GM21576 (cell line): ENCODE data around the gene CEP104.

Experiments
- ATAC-seq: cut with Tn5 transposase; IDR thresholded peaks from one replicate; pipeline ENCODE4 v1.9.1; 2021; ENCODE audit warnings: mild to moderate bottlenecking, moderate library complexity; ENCODE audit not compliant: unreplicated experiment

CEP104 gene

DNA sequence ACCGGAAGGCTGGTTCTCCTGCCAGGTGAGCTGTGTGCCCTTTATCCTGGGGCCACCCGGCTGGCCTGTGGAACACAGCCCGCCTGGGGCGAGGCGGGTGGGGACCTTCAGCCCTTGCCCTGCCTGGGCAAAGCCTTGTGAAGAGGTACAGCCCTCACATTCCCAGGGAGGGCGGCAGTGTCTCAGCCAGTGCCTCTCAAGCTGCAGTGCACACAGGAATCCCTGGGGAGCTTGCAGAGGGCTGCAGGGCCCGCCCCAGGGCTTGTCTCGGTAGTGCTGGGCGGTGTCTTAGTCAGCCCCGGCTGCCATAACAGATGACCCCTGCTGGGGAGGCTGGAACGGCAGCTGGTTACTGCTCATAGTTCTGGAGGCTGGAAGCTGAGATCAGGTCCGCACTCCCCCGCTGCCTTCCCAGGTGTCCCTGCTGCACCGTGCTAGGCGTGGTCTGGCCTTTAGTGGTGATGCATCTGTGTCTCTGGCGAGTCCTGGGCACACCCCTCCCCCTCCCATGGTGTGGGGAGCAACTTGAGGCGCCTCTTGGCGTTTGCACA, 12.8 kb upstream of the CEP104 start:
- no peak for ATAC-seq

DNA sequence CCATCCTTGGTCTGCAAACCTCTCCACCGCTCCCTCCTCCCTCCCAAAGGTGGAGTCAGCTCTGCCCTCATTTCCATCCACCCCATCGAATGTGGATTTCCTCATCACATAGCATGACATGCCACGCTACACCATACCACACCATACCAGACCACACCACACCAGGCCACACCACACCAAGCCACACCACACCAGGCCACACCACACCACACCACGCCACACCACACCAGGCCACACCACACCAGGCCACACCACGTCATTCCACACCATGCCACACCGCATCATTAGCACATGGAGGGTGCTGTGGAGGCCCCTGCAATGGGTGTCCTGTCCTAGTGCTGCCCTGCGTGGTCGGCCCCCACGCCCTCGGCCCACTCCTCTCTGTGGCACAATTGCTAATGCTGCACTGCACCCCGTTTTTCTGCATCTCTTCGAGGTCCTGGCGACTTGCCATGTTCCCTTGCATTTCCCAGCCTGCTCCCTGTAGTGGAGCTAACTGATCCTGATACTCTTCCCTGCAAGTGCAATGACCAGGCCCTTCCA, 11.5 kb upstream of the CEP104 start:
- no peak for ATAC-seq

DNA sequence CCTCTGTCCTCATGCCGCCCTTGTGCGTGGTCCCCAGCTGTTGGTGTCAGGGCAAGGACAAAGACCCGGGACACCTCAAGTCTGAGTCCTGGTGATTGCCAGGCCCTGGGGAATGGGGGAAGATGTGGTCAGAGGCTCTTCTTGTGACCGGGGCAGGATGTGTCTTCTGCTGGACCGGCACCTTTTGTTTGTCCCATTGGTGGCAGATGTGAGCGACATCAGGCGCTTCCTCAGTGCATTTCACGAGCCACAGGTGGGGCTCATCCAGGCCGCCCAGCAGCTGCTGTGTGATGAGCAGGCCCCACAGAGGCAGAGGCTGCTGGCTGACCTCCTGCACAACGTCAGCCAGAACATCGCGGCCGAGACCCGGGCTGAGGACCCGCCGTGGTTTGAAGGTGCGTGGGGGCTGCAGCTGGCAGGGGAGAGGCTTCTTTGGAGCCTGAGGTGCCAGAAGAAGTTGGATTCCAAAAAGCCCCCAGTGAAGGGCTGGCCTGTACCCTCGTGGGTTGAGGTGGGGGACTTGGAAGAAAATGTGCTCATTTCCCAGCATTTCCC, 8.7 kb upstream of the CEP104 start:
- ATAC-seq = no peak

DNA sequence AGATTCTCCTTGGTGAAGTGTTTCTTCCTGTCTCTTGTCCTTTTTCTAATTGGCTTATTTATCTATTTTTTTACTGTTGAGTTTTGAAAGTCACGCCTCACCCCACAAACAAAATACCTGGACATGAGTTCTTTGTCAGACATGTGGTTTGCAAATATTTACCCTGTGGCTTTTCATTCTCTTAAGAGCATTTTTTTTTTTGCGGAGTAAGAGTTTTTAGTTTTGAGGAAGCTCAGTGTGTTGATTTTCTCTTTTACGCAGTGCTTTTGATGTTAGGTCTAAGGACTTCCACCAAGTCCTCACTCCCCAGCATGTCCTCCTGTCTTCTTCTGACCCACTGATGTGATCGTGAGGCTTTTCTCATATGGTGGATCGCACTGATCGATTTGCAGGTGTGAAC, 7.9 kb upstream of the CEP104 start:
- ATAC-seq = no peak

DNA sequence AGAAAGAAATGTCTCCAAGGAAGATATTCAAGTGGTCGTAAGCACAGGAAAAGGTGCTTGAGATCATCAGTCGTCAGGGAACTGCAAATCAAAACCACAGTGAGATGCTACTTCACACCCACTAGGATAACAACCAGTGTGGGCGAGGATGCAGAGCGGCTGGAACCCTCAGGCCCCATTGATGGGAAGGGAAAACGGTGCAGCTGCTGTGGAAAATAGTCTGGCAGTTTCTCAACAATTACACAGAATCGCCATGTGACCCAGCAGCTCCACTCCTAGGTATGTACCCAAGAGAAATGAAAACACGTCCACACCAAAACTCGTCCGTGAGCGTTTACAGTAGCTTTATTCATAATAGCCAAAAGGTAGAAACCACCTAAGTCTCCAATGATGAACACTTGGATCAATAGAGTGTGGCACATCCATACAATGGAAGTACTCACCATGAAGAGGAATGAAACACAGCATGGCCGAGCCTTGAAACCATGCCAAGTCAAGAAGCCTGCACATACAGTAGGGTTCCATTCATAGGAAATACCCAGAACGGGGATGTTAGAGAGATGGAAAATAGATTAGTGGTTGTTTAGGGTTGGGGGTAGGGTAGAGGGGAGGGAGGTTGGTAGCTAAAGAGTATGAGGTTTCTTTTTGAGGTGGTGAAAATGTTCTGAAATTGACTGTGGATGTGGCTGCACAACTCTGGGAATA, 6.4 kb upstream of the CEP104 start:
- ATAC-seq = no peak

DNA sequence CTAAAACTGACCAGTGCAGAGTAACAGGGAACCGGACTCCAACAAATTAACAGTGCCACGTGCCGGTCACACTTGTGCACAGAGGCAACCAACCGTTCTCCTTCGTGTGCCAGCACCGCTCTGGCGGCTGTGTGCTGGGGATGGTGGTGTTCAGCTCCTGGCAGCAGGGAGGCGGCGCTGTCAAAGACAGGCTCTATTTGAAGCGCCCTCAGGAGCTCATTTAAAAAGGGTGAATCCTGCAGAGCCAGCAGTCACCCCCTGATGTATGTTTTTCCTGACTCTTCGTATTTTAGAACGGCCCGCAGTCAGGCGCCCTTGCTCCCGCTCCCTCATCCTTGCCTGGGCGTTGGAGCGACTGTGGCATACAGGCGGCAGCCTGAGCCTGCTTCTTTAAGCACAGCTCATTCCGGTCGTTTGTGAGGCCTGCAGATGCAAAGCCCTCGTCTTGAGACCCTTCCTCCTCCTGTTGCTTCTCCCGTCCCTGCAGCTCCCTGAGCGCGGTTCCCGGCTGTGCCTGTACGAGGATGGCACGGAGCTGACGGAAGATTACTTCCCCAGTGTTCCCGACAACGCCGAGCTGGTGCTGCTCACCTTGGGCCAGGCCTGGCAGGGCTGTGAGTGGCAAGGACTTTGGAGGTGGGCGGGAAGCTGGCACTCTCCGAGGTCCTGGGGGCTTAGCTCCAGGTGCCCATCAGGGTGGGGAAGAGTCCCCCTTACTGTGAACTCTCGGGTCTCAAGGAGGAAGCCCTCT, 1.4 kb upstream of the CEP104 start:
- no peak for ATAC-seq

DNA sequence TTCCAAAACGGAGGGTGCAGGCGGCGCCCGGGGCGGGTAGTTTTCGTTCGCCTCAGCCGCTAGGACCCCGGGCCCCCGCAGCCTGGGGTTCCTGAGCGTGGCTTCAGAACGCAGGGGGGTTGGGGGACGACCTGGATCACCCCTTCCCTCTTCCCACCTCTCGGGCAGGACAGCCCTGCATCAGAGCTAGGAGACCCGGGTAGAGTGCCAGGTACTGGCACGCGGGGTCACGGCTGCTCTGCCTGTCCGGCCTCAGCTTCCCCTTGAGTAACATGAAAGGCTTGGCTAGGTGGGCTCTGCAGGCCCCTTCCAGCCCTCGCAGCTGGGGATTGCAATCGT, 749 bp upstream of the CEP104 start:
- ATAC-seq = no peak

DNA sequence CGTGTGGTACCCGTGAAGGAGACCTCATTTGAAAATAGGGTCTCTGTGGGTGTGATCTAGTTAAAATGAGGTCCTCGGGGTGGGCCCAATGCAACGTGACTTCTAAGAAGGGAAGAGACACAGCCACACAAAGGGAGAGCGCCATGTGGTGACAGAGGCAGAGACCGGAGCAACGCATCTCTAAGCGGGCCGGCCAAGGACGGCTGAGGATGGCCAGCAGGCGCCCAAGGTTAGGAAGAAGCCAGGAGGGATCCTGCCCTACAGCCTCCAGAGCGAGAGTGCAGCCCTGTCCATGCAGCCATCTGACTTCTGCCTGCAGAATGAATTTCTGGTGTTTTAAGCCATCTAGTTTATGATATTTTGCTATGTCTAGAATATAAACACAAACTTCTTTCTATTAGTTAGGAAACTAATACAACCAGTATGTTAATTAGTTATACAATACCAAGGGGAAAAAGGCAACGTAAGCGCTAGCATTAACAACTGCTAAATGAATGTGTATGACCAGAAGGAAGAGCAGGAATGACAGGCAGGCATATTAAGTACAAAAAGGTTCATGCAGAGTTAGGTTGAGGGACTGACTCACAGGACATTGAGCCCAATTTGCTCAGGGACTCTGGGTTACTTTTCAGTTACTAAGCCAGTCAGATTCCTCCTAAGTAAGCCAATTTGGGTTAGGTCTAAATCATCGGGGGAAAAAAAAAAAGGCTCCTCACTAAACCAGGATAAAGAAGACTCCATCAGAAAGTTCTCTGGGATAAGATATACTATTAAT, 4.1 kb downstream of the CEP104 start:
- ATAC-seq = no peak

DNA sequence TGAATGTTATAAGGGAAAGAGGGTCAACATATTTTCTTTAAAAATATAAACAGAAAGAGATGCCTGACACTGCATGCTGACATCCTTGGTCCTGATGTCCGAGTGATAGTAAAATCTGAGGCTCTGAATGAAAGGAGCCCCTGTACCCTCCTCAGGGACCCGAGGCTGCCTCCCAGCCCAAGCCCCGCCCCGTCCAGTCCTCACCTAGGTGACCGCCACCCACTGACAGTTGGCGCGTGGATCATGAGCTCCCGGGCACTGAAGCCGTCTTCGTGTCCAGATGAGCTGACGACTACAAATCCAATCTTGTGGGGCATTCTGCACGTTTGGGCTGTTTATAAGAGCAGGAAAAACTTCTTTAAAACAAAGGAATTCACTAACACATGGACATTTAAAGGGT, 4.9 kb downstream of the CEP104 start:
- ATAC-seq = no peak

DNA sequence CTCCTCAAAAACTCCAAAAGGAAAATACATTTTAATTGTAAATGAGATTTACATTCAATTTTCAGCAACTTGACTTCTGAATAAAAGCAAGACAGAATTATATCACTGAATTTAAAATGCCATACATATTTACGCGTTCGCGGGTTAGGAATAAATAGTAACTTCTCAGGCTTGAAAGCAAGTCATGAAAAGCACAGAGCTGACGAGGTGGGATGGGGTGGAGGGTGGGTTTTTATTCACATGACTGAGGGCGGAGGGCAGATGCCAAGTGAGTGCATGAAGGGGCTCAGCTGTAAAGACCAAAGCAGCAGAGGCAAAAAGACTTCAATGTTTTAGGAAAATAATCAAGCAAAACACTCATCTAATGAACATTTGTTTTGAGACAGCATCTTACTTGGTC, 5.7 kb downstream of the CEP104 start:
- no peak for ATAC-seq

DNA sequence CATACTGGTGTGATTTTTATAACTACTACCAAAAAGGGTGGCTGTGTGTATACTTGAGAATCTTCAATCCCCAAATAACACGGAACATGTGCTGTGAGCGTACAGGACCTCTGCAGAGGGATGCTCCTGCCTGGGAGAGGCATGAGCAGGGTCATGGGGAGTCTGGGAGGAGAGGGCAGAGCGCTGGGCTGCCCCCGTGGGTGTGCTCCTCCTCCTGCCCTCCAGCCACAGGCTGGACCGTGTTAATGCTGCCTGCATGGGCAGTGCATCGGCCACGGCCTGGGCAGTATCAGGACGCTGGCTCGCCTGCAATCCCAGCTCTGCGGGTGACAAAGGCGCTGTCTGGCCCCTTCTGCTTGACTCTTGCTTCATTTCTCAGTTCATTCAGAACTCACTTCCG, 6.2 kb downstream of the CEP104 start:
- ATAC-seq = no peak

DNA sequence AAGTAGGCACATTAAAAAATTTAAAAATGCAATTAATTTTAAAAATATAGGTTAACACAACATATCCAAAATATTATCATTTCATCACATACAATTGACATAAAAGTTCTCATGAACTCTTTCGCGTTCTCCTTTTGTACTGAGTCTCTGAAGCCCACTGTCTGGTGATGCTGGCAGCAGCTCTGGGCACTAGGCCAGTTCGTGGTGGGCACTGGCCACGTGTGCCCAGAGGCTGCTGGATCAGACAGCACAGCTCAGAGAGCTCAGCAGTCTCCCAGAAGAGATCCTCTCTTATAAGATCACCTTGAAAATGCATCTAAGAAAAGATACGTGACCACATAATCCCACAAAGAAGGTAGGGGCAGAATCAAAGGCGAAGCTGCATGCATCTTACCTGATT, 9.9 kb downstream of the CEP104 start:
- ATAC-seq = no peak

DNA sequence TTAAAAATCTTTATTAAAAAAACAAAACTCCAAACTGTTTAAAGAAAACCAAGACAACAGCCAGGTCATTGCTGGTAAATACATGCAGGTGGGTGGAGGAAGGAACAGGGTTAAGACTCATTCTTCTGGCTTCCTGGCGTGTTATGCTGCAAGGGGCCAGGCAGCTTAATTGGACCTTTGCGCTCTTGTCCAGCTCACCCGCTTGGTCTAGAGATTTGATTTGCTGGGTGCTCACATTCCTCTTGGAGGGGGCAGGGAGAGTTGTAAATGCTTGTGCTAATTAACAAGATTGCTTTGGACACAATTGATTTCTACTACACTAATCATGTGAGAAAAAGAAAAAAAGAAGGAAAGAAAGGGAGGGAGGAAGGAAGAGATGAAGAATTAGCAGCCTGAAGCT, 10.5 kb downstream of the CEP104 start:
- no peak for ATAC-seq

DNA sequence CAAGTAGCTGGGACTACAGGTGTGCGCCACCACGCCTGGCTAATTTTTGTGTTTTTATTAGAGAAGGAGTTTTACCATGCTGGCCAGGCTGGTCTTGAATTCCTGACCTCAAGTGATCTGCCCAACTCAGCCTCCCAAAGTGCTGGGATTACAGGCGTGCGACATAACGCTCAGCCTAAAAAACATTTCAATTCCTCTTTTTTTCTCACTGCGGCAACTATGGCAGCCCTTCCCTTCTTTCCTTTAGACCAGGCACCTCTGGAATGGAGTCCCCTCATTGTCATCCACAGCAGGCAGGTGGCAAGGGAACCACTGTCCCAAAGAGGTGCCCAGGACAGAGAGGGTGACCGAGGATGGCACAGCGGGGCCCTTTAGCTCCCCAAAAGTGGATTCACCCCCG, 14.1 kb downstream of the CEP104 start:
- ATAC-seq = no peak

DNA sequence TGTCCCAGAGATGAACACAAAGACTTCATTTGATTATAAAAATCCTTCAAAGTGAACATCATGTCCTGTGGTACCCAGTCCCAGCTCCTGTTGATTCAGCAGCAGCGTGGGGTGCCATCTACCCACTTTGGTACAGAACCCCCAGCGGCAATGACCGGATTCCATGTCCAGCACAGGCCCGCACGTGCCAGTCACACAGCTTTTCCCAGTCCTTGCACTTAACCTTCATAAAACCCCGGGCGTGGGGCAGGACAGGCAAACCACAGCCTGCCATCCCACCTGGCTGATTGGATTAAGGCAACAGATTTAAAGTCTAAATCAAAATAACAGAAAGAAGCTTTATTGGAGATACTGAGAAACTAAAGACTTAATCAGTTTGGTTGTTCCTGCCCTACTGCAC, 15.5 kb downstream of the CEP104 start:
- no peak for ATAC-seq

DNA sequence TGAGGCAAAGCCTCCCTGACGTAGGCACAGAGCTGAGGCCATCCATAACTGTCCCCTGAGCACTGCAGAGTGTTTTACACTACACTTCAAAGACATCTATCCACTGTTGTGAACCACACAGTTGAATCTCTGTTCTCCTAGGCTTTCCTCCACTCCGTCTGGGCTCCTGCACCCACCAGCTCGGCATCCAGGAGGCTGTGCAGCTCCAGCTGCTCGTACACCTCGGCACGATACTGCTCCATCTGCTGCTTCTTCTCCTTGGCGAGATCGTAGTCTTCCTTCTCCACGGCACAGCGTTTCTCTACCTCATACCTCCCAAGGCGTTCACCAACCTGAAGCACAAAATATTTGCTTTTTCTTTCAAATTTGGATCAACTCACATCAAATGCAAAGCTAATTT, 18.2 kb downstream of the CEP104 start:
- no peak for ATAC-seq

DNA sequence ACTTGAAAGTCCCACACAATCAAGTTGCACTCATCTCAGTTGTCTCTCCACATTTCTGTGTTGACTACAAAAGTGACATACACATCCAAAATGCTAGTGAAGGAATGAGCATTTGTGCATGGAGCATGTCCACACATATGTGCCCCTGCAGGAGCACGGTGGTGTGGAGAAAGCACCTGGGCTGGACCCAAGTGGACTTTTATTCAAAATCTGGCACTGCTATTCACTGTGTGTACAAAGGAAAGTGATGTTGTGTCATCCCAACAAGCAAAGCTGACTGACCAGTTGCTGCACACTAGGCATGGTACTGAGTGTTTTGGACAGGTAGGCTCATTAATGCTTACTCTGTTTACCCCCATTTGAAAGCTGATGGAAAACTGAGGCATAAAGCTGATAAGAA, 19.3 kb downstream of the CEP104 start:
- ATAC-seq = no peak

DNA sequence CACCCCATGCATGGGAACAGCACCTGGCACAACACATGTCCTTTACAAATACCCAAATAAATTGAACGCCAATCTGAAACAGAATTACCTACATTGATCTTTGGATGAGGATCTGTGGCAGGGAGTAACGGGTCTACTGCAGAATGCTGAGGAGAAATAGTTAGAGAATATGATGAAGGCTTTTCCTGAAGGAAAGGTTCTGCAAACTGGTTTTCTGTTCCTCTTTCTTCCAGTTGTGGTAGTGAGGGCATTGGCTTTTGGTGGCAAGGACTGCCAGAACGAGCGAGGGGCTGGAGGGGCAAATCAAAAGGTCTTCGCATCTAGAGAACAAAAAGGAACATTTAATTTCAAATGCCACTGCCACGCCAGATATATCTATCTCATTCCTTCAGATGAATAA, 19.8 kb downstream of the CEP104 start:
- ATAC-seq = no peak

DNA sequence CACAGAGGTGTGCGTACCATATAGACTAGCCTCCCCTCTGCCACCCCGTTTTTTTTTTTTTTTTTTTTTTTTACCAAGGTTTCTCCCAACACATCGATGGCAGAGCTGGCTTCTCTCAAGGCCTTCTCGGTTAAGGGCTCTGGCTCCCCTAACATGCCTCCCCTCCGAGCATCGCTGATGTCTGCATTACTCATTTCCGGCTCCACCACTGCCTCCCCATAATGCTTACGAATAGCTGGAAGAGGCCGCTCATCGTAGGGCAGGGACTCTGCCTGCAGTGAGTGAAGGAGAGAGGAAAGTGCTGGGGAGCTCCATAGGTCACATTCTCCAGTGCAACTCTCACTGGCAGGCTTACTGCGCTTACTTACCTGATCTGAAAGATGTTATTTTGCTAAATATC, 20.6 kb downstream of the CEP104 start:
- no peak for ATAC-seq

DNA sequence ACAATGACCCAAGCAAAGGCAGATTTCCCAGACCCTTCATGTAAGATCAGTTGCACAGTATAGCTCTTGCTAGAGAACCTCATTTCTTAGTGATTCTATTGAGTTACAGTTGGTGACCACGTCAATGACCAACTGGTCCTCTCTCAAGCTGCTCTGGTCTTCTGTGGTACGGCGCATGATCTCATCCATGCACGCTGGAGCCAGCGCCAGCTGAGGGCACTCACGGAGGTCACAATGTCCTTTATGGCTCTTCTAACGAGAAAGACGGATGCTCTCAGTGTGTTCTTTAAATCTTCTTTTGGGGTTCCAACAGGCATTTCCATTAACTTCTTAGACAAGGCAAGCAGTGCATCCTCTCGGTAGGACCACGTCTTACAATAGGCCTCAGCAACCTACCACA, 22.3 kb downstream of the CEP104 start:
- no peak for ATAC-seq

DNA sequence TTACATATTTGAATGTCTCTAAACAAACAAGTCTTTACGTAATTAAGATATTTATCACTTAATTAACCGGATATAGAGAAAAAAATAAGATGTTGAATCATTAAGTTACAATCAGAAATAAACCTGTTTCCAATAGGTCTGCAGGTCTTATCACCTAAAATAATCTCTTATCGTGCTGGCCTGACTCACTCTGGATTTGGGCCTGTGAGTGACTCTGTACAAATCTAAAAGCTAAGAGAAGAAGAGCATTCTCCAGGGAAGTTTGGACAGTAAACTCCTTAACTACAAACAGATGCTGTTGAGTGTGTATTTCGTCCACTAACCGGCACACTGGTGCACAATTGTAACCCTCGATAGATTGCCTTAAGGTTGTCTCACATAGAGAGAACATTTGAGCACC, 25.3 kb downstream of the CEP104 start:
- ATAC-seq = no peak
